ENCODE measurements around the gene AGTRAP. TPM values are rescaled to one million over a fixed set of nuclear protein-coding genes. Genes with fewer than 3 reads are reported as not detected.
A peak's percentile ranks its signal among the peaks of the same experiment; 100 is the strongest.

Gene AGTRAP
- total RNA-seq, 1 donor from 2014 or later, result 13.8 TPM

DNA sequence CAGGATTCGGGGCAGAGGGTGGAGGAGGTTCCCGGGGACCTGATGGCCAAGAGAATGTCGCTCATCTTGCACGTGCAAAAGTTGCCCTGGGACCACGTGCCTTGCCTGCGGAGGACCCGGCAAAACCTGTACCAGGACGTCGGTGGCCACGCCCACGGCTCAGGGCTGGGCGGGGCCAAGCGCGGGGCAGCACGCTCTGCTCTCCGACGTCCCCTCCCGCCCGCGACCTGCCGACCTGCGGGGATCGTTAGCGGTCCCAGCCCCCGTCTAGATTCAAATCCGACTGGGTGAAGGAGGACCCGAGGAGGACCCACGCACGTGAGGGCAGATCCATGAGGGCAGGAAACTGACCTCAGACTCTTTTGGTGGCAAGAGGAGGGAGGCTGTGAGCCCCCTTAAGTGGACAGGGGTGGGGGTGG, 26.1 kb downstream of the AGTRAP start, which contains the start of gene C1orf167:
TSS of gene C1orf167 (plus strand) at position 206 of the 419 bp plus-strand sequence. CDS start 2,208 bp downstream, outside the sequence.
- Mint-ChIP-seq H3K4me1 (ENCODE audit: low read depth) (no peaks in the 10 kb centered on the region), H3K36me3 (ENCODE audit: low read depth) (no peaks in the 10 kb centered on the region), H3K27me3 (ENCODE audit: insufficient read depth) (peaks cover 21% of the 10 kb centered on the region), H3K9me3 (no peaks in the 10 kb centered on the region), H3K27ac (no peak within 1 kb of the TSS), H3K4me3 (no peak within 1 kb of the TSS)
- intact Hi-C loops (cut with micrococcal nuclease), result loop anchor here (1.0 kb wide), 1 partner anchor 44 kb away; the partner anchor contains the start of gene CLCN6
- peak; percentile 27 for DNase-seq (ENCODE audit: low spot score)

DNA sequence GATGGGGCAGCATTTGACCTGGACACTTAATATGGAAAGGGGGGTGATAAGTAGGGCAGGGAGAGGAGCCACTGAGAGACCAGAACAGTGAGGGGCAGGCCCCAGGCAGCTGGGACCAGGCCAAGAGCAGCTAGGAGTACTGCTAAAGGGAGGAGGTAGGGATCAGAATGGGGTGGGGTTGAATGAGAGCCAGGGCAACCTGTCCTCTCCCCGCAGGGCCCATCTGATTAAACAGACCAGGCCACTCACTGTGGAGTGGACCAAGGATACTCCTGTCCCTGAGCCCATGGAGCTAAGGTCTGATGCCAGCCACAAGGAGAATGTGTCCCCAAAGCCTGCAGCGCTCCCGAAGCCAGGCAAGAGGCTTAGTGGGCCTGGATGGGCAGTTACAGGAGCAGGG, 28.2 kb downstream of the AGTRAP start:
- intact Hi-C loops (cut with micrococcal nuclease), result no loop called here
- DNase-seq (ENCODE audit: low spot score), result no peak
- Mint-ChIP-seq H3K4me3 (no peak overlapping the region), H3K4me1 (ENCODE audit: low read depth) (no peaks in the 10 kb centered on the region), H3K36me3 (ENCODE audit: low read depth) (no peaks in the 10 kb centered on the region), H3K27ac (no peak overlapping the region), H3K27me3 (ENCODE audit: insufficient read depth) (peaks cover 18% of the 10 kb centered on the region), H3K9me3 (no peaks in the 10 kb centered on the region)

DNA sequence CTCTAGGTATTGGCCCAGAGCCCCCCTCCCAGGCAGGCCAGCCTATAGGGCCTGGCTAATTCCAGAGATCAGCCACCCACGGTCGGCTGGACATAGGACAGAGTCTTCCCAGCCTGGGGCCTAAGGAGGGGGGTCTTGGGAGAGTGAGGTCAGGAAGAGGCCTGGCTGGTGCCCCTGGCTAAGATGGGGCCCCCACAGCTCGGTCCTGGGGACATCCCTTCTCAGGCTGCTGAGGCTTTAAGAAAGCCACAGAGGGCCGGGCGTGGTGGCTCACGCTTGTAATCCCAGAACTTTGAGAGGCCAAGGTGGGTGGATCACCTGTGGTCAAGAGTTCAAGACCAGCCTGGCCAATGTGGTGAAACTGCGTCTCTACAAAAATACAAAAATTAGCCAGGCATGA, 28.6 kb downstream of the AGTRAP start:
- DNase-seq (ENCODE audit: low spot score), result no peak
- intact Hi-C loops (cut with micrococcal nuclease), result no loop called here
- H3K27ac Mint-ChIP-seq, result no peak overlapping the region
- no peaks in the 10 kb centered on the region for H3K4me1 Mint-ChIP-seq (ENCODE audit: low read depth)
- no peak overlapping the region for H3K4me3 Mint-ChIP-seq
- H3K9me3 Mint-ChIP-seq, result no peaks in the 10 kb centered on the region
- no peaks in the 10 kb centered on the region for H3K36me3 Mint-ChIP-seq (ENCODE audit: low read depth)
- peaks cover 18% of the 10 kb centered on the region for H3K27me3 Mint-ChIP-seq (ENCODE audit: insufficient read depth)

- Mint-ChIP-seq H3K4me3 (no peak overlapping the region), H3K4me1 (ENCODE audit: low read depth) (no peaks in the 10 kb centered on the region), H3K27me3 (ENCODE audit: insufficient read depth) (peaks cover 15% of the 10 kb centered on the region), H3K9me3 (no peaks in the 10 kb centered on the region), H3K27ac (no peak overlapping the region), H3K36me3 (ENCODE audit: low read depth) (no peaks in the 10 kb centered on the region)
- intact Hi-C loops (cut with micrococcal nuclease), result no loop called here
- DNase-seq (ENCODE audit: low spot score), result no peak
Measured at GRCh38 chr1:11765661-11766428, 29.9 kb downstream of the AGTRAP start.

GRCh38 chr1:11766429-11766776, 30.5 kb downstream of the AGTRAP start:
- DNase-seq (ENCODE audit: low spot score), result no peak
- no peak overlapping the region for H3K4me3 Mint-ChIP-seq
- no peak overlapping the region for H3K27ac Mint-ChIP-seq
- H3K4me1 Mint-ChIP-seq (ENCODE audit: low read depth), result no peaks in the 10 kb centered on the region
- intact Hi-C loops (cut with micrococcal nuclease), result no loop called here
- H3K9me3 Mint-ChIP-seq, result no peaks in the 10 kb centered on the region
- no peaks in the 10 kb centered on the region for H3K36me3 Mint-ChIP-seq (ENCODE audit: low read depth)
- H3K27me3 Mint-ChIP-seq (ENCODE audit: insufficient read depth), result peaks cover 11% of the 10 kb centered on the region

DNA sequence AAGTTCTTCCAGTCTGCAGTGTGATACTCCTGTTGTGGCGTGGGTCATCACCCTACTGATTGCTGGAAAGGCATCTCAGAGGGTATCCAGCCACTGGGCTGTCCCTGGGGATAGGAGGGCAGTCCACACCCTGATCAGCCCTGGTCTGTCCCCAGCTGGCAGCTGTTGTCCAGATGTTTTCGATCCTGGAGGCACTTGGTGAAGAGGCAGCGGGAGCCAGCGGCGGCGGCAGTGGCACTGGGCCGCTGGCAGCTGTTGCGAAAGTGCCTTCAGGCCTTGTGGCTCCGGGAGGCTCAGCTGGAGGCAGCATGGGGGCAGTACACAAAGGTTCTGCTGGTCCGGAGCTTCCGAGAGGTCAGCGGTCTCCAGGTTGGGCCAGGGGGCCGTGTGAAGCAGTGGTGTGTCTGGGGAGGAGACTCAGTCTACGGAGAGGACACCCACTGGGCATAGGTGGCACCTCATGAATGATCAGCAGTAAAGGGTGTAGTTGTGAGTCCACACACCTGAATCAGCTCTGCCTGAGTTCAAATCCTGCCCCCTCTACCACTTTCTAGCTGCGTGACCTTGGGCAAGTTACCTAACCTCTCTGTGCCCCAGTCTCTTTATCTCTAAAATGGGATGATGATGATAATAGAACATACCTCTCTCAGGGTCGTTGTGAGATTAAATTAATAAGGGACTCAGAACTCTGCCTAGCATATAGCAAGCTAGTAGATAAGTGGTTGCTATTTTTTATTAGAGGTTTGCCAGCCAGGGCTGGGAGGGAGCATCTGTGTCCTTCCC, 32.2 kb downstream of the AGTRAP start:
- intact Hi-C loops (cut with micrococcal nuclease), result no loop called here
- no peak for DNase-seq (ENCODE audit: low spot score)
- H3K4me3 Mint-ChIP-seq, result no peak overlapping the region
- H3K9me3 Mint-ChIP-seq, result no peaks in the 10 kb centered on the region
- H3K27ac Mint-ChIP-seq, result no peak overlapping the region
- no peaks in the 10 kb centered on the region for H3K36me3 Mint-ChIP-seq (ENCODE audit: low read depth)
- H3K27me3 Mint-ChIP-seq (ENCODE audit: insufficient read depth), result peaks cover 4% of the 10 kb centered on the region
- no peaks in the 10 kb centered on the region for H3K4me1 Mint-ChIP-seq (ENCODE audit: low read depth)

DNA sequence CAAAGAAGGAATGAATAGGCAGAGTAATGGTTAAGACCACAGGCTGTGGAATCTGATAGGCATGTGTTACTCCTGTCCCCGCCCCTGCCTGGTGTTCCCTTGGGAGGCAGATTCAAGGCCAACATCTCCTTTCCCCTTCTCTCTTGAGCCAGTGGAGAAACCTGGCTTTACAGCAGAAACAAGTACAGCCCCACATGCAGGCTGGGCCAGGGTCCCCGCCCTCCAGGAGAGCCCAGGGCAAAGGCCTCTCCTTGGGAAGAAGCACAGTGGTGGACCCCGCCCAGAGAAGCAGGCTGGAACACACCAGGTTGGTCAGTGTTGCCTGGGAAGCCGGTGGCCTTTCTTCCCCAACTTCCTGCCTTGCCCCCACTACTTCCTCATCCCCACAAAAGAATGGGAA, 32.9 kb downstream of the AGTRAP start:
- H3K27me3 Mint-ChIP-seq (ENCODE audit: insufficient read depth), result peaks cover 4% of the 10 kb centered on the region
- no peaks in the 10 kb centered on the region for H3K4me1 Mint-ChIP-seq (ENCODE audit: low read depth)
- no peak overlapping the region for H3K27ac Mint-ChIP-seq
- no peak overlapping the region for H3K4me3 Mint-ChIP-seq
- intact Hi-C loops (cut with micrococcal nuclease), result no loop called here
- H3K36me3 Mint-ChIP-seq (ENCODE audit: low read depth), result no peaks in the 10 kb centered on the region
- no peaks in the 10 kb centered on the region for H3K9me3 Mint-ChIP-seq
- no peak for DNase-seq (ENCODE audit: low spot score)

DNA sequence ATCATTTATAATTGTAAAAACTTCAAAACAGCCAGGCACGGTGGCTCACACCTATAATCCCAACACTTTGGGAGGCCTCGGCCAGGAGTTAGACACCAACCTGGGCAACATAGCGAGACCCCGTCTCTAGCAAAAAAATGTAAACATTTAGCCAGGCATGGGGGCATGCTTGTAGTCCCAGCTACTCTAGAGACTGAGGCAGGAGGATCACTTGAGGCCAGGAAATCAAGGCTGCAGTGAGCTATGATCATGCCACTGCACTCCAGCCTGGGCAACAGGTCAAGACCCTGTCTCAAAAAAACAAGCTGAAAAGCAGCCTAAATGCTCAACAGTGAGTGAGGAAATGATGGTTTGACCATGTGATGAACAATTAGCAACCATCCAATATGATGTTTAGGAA, 33.3 kb downstream of the AGTRAP start:
- no peak for DNase-seq (ENCODE audit: low spot score)
- Mint-ChIP-seq H3K9me3 (no peaks in the 10 kb centered on the region), H3K4me3 (no peak overlapping the region), H3K27me3 (ENCODE audit: insufficient read depth) (peaks cover 4% of the 10 kb centered on the region), H3K4me1 (ENCODE audit: low read depth) (no peaks in the 10 kb centered on the region), H3K27ac (no peak overlapping the region), H3K36me3 (ENCODE audit: low read depth) (no peaks in the 10 kb centered on the region)
- intact Hi-C loops (cut with micrococcal nuclease), result no loop called here

GRCh38 chr1:11770011-11770410, 34.1 kb downstream of the AGTRAP start:
- Mint-ChIP-seq H3K9me3 (no peaks in the 10 kb centered on the region), H3K4me3 (no peak overlapping the region), H3K27ac (no peak overlapping the region), H3K36me3 (ENCODE audit: low read depth) (no peaks in the 10 kb centered on the region), H3K27me3 (ENCODE audit: insufficient read depth) (peaks cover 6% of the 10 kb centered on the region), H3K4me1 (ENCODE audit: low read depth) (no peaks in the 10 kb centered on the region)
- intact Hi-C loops (cut with micrococcal nuclease), result no loop called here
- DNase-seq (ENCODE audit: low spot score), result no peak

DNA sequence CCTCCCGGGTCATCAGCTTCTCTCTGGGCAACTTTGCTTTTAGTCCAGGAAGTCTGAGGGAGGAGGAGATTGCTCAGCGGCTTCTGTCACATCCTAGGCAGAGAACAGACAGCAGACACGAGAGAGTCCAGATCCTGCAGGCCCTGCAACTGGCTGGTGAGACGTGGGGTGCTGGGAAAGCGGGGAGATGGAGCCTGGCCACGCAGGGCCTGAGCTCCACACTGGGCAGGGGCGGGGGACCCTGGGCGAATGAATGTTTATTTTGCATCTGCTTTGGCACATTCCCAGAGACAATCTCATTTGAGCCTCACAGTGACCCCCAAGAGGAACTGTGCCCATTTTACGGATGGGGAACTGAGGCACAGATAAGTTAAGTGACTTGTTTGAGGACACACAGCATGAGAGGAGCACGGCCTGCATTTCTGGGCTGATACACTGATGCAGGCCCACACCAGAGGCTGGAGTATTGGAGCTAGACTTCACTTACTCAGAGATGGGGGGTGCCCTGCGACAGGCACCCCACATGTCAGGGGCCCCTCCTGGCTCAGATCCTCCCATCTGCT, 35.6 kb downstream of the AGTRAP start:
- Mint-ChIP-seq H3K9me3 (no peaks in the 10 kb centered on the region), H3K27ac (no peak overlapping the region), H3K27me3 (ENCODE audit: insufficient read depth) (peaks cover 6% of the 10 kb centered on the region), H3K4me1 (ENCODE audit: low read depth) (no peaks in the 10 kb centered on the region), H3K4me3 (no peak overlapping the region), H3K36me3 (ENCODE audit: low read depth) (no peaks in the 10 kb centered on the region)
- intact Hi-C loops (cut with micrococcal nuclease), result no loop called here
- DNase-seq (ENCODE audit: low spot score), result no peak

DNA sequence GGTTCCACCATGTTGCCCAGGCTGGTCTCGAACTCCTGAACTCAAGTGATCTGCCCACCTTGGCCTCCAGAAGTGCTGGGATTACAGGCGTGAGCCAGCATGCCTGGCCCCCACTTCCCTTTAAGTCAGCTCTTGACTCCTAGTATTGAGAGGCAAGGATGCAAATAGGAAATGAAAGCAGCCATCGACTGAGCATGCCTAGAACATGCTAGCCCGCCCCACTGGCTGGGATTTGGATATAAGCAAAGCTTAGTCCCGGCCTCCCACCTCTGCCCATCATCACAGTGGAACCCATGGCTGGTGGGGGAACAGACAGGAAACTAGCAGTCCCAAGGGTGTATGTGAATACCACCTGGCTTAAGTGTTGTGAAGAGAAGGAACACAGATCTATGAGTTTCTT, 36.5 kb downstream of the AGTRAP start:
- Mint-ChIP-seq H3K4me1 (ENCODE audit: low read depth) (no peaks in the 10 kb centered on the region), H3K27me3 (ENCODE audit: insufficient read depth) (peaks cover 10% of the 10 kb centered on the region), H3K36me3 (ENCODE audit: low read depth) (no peaks in the 10 kb centered on the region), H3K9me3 (no peaks in the 10 kb centered on the region), H3K27ac (no peak overlapping the region), H3K4me3 (no peak overlapping the region)
- intact Hi-C loops (cut with micrococcal nuclease), result no loop called here
- no peak for DNase-seq (ENCODE audit: low spot score)

DNA sequence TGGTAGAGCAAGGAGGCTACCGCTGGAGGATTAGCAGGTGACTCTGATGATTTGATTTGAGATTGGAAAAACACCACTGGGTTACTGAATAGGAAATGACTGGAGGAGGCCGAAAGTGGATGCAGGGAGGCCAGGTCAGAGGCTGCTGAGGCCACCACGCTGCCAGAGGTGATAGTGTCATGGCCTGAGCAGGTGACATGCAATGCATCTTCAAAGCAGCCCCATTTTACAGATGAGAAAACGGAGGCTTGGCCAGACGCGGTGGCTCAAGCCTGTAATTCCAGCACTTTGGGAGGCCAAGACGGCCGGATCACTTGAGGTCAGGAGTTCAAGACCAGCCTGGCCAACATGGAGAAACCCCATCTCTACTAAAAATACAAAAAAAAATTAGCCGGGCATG, 38.8 kb downstream of the AGTRAP start:
- Mint-ChIP-seq H3K9me3 (no peaks in the 10 kb centered on the region), H3K4me3 (no peak overlapping the region), H3K4me1 (ENCODE audit: low read depth) (no peaks in the 10 kb centered on the region), H3K27me3 (ENCODE audit: insufficient read depth) (peaks cover 10% of the 10 kb centered on the region), H3K27ac (no peak overlapping the region), H3K36me3 (ENCODE audit: low read depth) (no peaks in the 10 kb centered on the region)
- DNase-seq (ENCODE audit: low spot score), result no peak
- intact Hi-C loops (cut with micrococcal nuclease), result no loop called here

GRCh38 chr1:11777658-11778322, 41.9 kb downstream of the AGTRAP start:
- no peak for DNase-seq (ENCODE audit: low spot score)
- intact Hi-C loops (cut with micrococcal nuclease), result no loop called here
- Mint-ChIP-seq H3K4me3 (no peak overlapping the region), H3K9me3 (no peaks in the 10 kb centered on the region), H3K27ac (no peak overlapping the region), H3K36me3 (ENCODE audit: low read depth) (no peaks in the 10 kb centered on the region), H3K27me3 (ENCODE audit: insufficient read depth) (peaks cover 6% of the 10 kb centered on the region), H3K4me1 (ENCODE audit: low read depth) (no peaks in the 10 kb centered on the region)

Measured in activated T-helper 1 cell treated with anti-CD3 and anti-CD28 coated beads, Interleukin-12 subunit alpha, Interleukin-12 subunit beta, Interleukin-2, Interleukin-4 antibody, amounts not matched to agents 30 ng/mL and 10 ng/mL and 1 ng/mL, durations not matched to agents 14 hours and 24 hours and 36 hours (primary cell).